ENCODE results near the gene SLC26A11.

DNA sequence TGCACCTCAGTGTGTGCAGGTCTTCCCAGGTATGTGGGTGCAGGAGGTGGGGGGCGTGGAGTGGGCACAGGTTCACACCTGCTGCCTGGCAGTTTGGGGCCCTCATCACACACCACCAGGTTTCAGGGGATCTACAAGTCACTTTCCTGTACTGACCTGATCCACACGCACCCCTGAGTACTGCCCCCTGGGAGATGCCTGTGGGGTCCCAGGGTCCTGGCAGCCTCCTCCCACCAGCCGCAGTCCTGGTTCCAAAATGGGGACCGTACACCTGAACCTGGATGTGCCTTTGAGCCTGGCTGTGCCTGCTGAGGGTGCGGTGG is 66.4 kb downstream of the SLC26A11 start:
- TF ChIP-seq, protein P1, sequence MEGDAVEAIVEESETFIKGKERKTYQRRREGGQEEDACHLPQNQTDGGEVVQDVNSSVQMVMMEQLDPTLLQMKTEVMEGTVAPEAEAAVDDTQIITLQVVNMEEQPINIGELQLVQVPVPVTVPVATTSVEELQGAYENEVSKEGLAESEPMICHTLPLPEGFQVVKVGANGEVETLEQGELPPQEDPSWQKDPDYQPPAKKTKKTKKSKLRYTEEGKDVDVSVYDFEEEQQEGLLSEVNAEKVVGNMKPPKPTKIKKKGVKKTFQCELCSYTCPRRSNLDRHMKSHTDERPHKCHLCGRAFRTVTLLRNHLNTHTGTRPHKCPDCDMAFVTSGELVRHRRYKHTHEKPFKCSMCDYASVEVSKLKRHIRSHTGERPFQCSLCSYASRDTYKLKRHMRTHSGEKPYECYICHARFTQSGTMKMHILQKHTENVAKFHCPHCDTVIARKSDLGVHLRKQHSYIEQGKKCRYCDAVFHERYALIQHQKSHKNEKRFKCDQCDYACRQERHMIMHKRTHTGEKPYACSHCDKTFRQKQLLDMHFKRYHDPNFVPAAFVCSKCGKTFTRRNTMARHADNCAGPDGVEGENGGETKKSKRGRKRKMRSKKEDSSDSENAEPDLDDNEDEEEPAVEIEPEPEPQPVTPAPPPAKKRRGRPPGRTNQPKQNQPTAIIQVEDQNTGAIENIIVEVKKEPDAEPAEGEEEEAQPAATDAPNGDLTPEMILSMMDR (IDR thresholded peaks at IDR 0.05; ENCODE audit: low read depth, low read length): no peak
- TF ChIP-seq POLR2A (IDR thresholded peaks at IDR 0.05; ENCODE audit: extremely low read depth, insufficient read length): no peak
